Hindlimb muscle (tissue), 1 donor: ENCODE data around the gene SGMS1. TPM values are rescaled to one million over a fixed set of nuclear protein-coding genes. Genes with fewer than 3 reads are reported as not detected.
"Not testable (repeated sequence)": the region's sequence is repeated elsewhere in the genome, so short reads cannot be mapped to it uniquely, and the experiment has no call there.

ENCODE experiments used
- DNase-seq: peaks from one replicate; pipeline ENCODE4 v3.0.0-alpha.2; 2013
- polyA plus RNA-seq: library from polyadenylated mRNA; unstranded; fragments of 120-200 nt; gene quantifications from one replicate; pipeline ENCODE4 v1.2.1, GENCODE V29; 2013; ENCODE audit not compliant: insufficient read length

The SGMS1 gene
- 25.4 TPM for polyA plus RNA-seq

DNA sequence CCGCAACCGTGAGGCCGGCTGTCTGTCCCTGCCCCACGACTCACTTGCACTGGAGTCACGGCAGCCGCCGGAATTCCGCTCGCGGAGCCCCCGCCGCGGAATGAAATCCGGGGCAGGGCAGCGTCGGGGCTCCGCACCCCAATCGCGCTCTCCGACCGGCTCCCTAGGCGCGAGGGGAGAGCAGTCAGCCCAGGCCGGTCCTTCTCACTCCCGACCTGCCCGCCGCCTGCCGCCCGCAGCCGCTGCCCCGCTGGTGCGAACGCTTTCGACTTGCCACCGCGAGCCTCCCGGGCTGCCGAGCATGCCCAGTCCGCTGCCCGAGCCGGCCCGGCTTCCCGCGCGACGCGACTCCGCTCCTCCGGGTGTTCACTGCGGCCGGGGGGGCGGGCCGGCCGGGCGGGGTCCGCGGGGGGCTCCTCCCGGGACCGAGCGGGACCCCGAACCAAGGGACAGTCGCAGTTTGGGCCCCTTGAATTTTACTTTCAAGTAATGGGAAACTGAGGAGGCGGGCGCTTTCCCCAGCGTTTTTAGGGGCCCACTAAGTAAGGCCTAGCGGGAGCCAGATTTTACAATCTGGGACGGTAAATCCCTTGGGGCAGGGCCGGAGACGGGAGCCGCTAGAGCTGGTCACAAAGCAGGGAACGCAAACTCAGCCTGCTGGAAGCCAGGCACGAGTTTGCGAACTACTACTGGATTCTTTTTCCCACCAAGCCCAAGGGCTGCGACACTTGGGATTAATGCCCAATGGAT is at the start of gene SGMS1:
Gene SGMS1, minus strand, starts transcription at position 294 of the 750 bp plus-strand sequence. CDS start 279,842 bp downstream, outside the sequence.
- peak; percentile 86 for DNase-seq

DNA sequence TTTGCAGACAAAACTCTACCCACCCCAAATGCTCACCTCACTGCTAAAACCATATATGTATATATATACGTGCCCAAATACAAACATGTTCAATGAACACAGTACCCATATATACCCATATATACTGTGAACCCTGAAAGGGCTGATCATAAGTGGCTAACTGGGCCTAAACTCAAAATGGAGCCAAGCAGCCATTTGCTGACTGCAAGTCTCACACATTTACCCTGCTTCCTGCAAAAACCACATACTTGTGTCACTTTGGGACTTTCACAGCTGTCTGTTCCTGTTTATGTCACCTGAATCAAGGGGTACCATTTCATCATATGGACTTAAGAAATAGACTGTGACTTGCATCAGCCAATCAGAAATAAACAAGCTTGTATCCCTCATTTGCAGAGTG is 48.4 kb upstream of the SGMS1 start:
- DNase-seq, result not testable (repeated sequence)

DNA sequence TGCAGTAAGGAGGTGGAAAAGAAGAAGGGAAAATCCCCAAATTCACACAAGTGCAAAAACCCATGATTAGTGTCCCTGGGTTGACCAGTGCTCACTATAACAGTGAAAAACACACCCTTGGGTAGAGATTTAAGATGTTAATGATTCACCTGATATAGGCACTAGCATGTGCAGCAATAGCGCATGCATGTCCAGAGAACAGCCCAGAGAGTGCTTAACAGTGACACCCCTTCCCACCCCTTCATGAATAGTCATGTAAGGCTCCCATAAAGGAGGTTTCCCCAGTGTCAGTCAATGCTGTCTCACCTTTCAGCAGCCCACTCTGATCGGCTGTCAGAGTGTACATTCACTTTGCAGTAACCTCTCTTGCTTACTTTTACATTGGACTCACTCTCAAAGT is 47.9 kb upstream of the SGMS1 start:
- DNase-seq, result not testable (repeated sequence)

DNA sequence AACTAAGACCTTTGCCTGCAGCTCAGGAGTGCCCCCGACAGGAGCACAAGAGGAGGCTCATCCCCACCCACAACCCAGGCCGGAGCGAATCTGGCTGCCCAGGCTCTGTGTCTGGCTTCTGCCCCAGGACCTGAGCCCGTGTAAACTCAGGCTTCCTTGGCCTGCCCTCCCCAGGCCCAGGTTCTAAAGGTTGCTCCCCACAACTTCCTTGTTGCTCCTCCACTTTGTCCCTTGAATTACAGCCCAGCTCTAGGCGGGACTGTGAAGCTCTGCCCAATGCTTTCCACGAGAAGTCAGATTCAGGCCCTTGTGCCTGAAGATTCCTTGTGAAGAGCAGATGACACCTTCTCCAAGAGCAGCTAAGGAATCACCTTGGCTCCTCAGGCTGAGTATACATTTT is 46.2 kb upstream of the SGMS1 start:
- DNase-seq, result not testable (repeated sequence)

DNA sequence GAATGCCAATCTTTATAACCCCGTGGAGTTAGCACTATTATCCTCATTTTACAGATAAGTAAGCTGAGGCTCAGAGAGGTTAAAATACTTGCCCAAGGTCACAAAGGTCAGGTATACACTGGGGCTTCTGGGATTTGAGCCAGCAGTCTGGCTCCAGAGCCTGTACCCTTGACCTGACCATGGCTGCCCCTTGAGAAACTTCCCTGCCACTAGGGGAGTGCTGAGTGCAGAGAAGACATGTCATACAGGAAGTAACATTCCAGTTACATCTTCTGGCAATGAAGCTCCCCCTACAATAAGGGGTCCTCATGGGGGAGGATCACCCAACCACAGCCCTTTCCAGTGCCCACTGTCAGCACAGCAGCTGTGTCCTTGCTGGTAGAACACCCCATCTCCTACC is 43.6 kb upstream of the SGMS1 start:
- DNase-seq, result not testable (repeated sequence)

DNA sequence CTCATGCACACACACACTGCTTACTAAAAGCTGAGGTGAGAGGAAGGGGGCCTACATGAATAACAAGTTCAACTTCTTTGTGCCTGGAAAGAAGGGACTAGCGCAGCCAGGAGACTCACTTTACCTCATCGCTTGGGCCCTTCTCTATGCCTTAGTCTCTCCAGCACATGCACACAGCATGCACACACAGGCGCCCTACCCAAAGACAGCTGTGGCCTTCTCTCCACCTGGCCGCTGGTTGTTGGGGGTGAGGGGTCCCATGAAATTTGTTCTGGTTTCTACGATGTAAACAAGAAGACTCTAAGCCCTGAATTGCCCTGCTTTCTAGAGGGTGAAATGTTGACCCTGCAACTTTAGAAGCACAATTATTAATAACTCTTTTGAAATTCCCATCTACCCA is 38.7 kb upstream of the SGMS1 start:
- DNase-seq, result not testable (repeated sequence)

DNA sequence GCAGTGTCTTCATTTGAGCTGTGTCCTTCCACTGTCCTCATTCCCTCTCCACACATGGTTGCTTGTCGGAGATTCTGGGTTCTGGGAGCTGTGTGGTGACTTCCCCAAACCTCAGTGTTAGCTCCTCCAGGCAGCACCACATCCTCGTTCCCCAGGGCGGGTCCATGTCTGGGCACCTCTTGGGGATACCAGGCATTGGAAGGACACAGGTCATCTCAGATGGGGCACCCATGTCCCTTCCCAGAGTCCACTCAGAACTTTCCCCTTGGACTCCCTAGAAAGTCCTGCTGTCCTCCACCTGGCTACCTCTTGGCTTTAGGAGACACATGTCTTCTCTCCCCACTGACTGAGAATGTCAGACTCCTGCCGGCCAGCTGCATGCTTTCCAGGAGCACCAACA is 37.8 kb upstream of the SGMS1 start:
- DNase-seq, result not testable (repeated sequence)

DNA sequence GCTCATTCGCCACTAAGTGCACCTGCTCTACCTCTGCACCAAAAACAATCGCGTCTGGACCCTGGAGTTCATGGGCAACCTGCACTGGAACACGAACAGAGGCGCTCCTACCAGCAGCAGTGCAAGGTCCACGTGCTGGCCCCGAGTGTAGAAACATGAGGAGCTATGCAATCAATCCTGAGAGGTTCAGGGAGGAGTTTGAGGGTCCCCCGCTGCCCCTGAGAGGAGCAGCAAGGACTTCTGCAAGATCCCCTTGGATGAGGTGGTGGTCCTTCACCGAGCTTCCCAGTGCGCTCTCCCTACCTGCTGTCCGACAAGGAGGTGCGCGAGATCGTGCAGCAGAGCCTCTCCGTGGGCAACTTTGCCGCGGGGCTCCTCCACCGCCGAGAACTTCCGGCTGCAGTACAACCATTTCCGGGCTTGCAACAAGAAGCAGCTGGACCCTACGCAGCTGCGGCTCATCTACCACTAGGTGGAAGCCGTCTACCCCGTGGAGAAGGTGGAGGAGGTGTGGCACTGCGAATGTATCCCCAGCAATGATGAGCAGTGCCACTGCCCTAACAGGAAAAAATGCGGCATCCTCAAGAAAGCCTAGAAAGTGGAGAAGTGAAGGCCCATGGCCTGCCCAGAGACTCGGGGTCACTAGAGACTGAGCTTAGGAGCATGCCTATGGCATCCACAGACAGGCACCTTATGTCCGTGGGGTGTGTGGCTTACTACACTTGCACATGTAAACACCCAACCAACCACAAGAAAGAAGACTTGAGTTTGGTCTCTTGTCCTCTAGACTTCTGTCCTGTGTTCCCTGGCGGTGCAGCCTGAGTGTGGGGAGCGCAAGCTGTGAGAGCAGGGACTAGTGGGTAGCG is 36.3 kb upstream of the SGMS1 start:
- not testable (repeated sequence) for DNase-seq

DNA sequence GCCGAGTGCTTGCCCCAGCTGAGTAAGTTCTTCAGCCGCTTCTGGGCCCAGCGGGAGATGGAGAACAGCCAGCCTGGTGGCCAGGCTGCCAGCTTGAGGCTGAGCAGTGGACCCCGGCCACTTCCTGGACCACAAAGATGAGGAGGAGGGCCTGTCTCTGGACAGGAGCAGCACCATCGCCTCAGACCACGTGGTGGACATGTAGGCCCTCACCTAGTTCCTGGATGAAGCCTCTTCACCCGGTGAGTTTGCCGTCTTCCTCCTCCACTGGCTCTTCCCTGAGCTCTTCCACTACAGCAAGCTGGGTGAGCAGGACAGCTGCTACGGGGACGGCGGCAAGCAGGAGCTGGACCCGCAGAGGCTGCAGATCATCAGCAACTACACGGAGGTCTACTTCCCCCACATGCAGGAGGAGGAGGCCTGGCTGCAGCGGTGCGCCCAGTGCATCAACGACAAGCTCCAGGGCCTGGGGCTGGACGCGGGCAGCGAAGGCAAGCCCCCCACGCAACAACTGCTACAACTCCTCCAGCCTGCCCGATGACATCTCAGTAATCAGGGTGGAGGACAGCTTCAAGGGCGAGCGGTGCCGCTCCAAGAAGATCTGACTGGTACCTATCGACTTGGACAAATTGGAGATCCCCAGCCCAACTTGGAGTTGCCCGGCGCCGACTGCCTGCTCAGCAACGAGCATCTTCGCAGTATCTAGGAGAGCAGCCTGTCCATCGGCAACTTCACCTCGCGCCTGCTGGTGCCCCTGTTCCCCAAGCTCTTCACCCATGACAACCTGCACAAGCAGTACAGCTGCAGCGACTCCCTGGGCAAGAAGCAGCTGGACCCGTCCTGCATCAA is 35.5 kb upstream of the SGMS1 start:
- DNase-seq, result not testable (repeated sequence)

DNA sequence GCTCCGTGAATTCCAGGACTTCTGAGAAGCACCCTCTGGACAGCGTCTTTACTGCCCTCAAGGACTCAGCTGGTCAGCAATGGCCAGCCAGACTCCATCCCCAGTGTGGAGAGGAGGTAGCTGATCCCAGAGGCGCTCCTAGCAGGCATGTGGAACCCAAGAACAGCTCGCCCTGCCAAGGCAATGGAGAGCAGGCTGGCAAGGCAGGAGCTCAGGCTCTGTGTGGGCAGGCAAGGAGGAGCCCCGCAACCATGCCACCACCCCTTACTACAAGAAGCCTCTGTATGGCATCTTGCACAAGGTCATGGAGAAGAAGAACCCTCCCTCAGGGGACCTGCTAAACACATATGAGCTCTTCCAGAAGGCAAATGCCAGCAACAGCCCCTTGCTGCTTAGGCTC is 34.4 kb upstream of the SGMS1 start:
- no peak for DNase-seq

DNA sequence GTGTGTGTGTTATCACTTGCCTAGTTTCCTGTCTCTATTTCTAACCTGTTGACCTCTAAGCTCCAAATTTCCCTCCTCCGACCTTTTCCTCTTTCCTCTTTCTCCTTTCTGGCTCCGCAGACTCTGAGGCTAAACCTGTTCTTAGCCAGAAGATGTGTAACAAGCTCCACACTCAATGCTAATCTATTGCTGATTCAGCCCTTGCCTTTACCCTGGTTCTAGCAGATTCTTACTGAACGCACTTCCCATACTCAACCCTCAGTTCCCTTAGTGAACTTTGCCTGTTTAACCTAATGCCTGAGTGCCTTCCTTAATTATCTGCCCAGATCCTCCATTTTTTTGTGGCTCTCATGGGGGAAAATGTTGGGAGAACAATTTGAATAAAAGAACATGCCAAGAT is 30.0 kb upstream of the SGMS1 start:
- no peak for DNase-seq

DNA sequence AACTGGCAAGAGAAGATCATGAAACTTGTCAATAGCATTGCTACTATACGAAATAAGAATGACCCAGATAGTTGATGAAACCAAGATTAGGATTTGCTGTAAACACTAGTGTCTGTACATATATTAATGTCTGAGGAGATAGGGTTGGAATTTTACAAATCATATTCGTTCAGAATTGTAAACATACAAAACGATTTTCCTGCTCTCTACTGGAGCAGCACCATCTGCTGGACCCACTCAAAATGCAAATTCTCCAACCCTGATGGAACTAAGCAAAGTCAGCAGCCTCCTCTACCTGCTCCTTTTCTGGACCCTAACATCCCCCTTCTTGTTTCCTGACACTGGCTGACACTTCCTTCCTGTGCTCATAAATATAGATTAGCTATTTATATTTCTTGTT is 29.4 kb upstream of the SGMS1 start:
- peak; percentile 23 for DNase-seq

DNA sequence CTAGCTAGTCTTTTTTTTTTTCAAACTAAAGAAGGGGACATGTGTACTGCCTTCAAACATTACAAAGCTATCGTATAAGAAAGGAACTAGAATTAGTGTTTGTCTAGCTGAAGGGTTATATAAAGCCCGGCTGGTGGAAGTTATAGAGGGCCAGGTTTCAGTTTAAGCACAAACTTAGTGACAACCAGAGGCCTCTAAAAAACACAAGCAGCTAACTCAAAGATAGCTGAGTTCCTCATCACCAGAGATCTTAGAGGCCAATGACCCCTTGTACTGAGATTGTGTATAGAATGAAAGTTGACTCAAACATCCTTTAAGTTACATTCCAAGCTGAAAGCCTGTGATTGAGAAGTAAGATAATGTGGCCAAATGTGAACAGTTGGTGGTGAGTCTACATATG is 28.1 kb upstream of the SGMS1 start:
- DNase-seq, result no peak

DNA sequence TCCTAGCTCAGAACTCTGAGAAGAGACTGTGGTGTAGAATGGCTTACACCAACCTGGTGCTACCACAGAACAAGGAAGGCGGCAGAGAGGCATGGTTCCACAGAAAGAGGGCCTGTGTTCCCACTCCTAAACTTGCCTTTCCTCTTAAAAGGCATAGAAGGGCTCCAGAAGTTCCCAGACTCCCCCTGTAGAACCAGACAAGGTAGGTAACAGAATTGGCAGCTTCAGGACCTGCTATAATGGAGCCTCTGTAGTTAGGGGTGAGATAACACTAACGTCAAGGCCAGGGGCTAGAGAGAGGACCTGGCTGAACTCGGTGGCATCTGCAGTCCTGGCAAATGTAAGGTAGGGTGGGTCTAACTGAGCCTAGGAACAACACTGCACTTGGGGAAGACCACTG is 26.7 kb upstream of the SGMS1 start:
- no peak for DNase-seq

DNA sequence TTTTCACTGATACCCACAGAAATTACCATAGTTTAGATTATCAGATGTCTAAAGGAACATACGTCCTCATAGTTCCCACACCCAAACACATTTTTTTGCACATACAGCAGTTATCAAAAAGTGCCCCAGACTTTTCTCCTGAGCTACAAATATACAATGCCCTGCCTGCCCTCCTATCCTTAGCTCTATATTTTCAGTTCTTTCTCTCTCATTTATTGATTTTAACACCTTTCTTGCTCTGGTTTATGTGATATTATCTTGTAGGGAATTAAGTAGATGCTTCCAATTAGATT is 25.1 kb upstream of the SGMS1 start:
- no peak for DNase-seq

DNA sequence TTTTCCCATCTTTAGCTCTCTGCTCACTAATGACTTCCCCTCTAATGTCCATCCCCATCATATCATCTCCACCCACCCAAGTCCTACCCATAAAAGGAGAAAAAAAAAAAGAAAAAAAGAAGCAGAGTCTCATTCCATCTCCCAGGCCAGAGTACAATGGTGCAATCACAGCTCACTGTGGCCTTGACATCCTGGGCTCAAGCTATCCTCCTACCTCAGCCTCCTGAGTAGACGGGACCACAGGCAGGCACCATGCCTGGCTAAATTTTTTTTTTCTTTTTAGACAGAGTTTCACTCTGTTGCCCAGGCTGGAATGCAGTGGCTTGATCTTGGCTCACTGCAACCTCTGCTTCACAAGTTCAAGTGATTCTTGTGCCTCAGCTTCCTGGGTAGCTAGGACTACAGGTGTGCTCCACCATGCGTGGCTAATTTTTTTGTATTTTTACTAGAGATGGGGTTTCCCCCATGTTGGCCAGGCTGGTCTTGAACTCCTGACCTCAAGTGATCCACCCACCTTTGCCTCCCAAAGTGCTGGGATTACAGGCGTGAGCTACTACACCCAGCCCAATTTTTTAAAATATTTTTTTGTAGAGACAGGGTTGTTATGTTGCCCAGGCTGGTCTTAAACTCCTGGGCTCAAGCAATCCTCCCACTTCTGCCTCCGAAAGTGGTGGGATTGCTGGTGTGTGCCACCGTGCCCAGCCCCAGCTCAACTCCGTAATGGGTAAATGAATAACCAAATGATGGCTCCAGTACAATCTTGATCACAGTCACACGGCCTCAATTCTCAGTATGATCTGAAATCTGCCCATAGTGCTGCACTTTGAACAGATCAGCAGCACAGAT is 24.6 kb upstream of the SGMS1 start:
- no peak for DNase-seq

DNA sequence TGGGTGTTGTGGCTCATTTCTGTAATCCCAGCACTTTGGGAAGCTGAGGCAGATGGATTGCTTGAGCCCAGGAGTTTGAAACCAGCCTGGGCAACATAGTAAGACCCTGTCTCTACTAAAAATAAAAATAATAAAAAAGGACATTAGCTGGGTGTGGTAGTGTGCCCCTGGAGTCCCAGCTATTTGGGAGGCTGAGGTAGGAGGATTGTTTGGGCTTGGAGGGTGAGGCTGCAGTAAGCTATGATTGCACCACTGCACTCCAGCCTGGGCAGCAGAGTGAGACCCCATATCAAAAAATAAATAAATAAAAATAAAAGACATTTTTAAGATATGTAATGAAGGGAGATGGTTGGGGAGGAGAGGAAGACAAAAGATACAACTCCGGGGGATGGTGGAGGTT is 23.6 kb upstream of the SGMS1 start:
- not testable (repeated sequence) for DNase-seq

DNA sequence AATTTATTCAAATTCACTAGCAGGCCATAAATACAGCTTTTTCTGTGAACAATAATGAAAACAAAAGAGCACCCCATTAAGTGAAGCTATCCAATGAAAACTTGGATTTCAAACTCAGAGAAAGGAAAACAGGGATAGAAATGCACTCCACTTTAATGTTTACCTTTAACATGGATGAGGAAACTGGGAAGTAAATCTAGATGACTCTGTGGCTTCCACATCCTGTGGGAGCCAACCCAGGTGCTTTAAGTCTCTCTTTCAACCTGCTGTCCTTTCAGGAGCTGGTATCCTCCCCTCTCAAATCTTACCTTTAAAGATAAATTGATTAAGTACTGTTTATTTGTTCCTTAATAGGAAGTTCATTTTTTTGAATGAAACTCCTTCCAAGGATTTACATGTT is 21.5 kb upstream of the SGMS1 start:
- DNase-seq, result no peak

DNA sequence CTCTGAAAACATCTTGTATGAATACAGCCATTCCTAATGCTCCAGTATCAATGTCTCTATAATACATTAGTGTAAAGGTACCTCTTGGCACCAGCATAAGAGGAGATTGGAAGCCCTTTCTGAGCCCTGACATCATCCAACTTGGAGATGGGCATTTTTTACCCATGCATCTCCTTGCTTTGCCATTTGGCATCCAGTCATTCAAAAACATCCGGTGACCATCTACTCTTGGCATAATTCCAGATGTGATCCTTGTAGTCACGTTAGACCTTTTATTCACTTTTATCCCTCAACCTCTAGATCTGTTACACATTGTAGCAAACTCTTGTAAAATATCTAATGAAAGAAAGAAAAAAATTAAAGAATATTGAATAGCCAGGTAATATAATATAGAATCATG is 17.9 kb upstream of the SGMS1 start:
- DNase-seq, result no peak

DNA sequence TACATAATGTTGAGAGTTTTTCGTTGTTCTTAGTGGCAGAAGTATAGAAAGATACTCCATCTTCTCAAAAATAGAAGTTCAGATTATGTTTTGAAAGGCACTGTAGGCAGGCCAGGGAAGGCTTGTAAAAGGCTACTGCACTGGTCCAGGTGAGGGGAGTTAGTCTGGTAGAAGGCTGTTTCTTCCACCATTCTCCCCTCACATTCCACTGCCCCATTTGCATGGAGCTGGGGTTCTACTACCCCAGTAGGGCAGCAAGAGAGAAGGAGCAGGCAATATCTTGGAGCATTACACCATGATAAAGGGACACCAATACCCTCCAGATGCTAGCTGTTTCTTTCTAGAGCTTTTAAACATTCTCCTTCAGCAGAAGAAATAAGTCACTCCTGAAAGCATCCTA is 16.5 kb upstream of the SGMS1 start:
- DNase-seq, result no peak

DNA sequence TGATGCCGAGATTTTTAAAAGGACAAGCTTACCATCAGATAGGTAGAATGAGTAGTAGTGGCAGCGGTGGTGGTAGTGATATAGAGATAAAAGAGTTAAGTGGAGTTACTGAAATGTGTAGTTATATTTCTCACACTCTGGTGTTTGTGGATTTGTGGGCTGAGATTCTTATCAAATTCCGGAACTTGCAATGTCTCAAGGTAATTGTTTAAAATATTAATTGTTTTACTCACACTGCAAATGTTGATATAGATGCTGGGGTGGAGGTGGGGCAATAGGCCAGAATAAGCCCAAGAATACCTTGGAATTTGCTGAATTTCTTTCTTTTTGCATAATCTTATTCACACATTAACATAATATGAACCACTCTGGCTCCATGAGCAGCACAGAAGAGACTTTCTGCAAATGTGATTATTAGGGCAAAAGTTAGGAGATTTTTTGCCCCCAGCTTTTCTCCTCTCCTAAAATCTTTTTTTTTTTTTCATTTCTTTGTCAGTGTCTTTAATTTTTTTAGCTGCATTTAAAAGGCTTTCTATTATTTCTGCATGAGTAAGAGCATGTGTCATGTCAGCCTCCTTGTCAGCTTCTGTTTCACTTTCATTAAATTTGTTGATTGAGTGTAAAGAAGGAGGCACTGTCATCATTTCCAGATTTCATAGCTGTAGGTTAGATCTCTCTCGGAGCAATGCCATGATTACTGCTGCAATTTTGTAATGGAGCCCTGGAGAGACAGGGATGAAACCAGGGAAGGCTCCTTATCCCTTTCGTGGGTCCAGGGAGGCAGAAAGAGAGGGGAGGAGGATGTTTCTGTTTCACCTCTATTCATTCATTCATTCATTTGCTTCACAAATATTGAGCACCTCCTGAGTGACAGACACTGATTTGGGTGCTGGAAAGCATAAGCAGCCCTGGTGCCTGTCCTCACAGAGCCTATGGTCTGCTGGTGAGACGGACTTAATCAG is 13.1 kb upstream of the SGMS1 start:
- DNase-seq, result no peak
